ENCODE measurements around the gene G6PC1.
"Not testable (repeated sequence)": the region's sequence is repeated elsewhere in the genome, so short reads cannot be mapped to it uniquely, and the experiment has no call there.

Gene G6PC1

DNA sequence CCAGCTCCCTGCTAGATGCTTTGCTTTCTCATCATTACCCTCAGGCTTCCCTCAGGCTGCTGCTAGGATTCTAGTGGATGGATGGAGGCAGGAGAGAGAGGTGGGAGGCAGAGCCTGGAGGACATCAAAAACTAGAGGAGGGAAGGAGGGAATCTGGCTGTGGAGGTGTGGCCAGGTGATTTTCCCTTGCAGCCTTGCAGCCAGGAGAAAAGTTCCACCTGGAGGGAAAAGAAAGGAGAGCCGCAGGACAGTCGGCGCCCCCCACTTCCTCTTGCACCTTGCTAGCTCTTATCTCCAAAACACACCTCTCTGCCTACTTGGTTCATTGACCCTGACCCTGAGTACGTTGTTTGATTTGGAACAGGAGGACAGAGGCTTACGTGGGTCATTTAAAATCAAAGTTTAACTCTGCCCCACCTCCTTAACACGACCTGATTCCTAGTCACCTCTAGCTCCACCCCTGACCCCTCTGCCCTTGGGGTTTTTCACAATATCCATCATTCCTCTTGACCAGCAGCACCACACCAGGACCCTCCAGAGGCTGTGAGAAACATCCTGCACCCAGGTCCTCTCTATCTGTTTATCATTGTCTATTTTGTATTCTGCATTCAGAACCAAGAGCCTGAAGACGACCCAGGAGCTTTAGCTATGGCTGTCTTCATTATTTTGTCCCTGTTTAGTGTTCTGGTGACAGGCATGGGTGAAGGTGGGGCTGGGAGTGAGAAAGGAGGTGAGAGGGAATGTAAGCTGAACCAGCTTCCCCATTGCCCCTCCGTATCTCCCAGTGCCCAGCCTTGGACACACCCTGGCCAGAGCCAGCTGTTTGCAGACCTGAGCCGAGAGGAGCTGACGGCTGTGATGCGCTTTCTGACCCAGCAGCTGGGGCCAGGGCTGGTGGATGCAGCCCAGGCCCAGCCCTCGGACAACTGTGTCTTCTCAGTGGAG lies 33.7 kb upstream of the G6PC1 start:
- Histone ChIP-seq H3K36me3 (no peaks in the 10 kb centered on the region), H3K27me3 (peaks cover 47% of the 10 kb centered on the region), H3K9me3 (no peaks in the 10 kb centered on the region; the same call in 1 of the 2 replicates), H3K4me1 (no peaks in the 10 kb centered on the region), H3K4me3 (ENCODE audit: low read depth, low read length) (no peak overlapping the region)
- no peak for DNase-seq
- TF ChIP-seq, protein P1, sequence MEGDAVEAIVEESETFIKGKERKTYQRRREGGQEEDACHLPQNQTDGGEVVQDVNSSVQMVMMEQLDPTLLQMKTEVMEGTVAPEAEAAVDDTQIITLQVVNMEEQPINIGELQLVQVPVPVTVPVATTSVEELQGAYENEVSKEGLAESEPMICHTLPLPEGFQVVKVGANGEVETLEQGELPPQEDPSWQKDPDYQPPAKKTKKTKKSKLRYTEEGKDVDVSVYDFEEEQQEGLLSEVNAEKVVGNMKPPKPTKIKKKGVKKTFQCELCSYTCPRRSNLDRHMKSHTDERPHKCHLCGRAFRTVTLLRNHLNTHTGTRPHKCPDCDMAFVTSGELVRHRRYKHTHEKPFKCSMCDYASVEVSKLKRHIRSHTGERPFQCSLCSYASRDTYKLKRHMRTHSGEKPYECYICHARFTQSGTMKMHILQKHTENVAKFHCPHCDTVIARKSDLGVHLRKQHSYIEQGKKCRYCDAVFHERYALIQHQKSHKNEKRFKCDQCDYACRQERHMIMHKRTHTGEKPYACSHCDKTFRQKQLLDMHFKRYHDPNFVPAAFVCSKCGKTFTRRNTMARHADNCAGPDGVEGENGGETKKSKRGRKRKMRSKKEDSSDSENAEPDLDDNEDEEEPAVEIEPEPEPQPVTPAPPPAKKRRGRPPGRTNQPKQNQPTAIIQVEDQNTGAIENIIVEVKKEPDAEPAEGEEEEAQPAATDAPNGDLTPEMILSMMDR (IDR thresholded peaks at IDR 0.05; ENCODE audit: low read depth, low read length) = no peak

DNA sequence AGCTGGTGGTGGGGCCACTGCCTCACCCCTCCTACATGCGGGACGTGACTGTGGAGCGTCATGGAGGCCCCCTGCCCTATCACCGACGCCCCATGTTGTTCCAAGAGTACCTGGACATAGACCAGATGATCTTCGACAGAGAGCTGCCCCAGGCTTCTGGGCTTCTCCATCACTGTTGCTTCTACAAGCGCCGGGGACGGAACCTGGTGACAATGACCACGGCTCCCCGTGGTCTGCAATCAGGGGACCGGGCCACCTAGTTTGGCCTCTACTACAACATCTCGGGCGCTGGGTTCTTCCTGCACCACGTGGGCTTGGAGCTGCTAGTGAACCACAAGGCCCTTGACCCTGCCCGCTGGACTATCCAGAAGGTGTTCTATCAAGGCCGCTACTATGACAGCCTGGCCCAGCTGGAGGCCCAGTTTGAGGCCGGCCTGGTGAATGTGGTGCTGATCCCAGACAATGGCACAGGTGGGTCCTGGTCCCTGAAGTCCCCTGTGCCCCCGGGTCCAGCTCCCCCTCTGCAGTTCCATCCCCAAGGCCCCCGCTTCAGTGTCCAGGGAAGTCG lies 32.8 kb upstream of the G6PC1 start:
- not testable (repeated sequence) for H3K9me3 ChIP-seq; H3K36me3 ChIP-seq; H3K4me3 ChIP-seq (ENCODE audit: low read depth, low read length); H3K4me1 ChIP-seq; DNase-seq
- peaks cover 43% of the 10 kb centered on the region for H3K27me3 ChIP-seq

- Histone ChIP-seq H3K27me3 (peaks cover 46% of the 10 kb centered on the region), H3K4me3 (ENCODE audit: low read depth, low read length) (no peak overlapping the region), H3K9me3 (no peaks in the 10 kb centered on the region; the same call in 1 of the 2 replicates), H3K4me1 (no peaks in the 10 kb centered on the region), H3K36me3 (no peaks in the 10 kb centered on the region)
- TF ChIP-seq, protein P1 (IDR thresholded peaks at IDR 0.05; ENCODE audit: low read depth, low read length) = no peak
- no peak for DNase-seq
Observed at GRCh38 chr17:42868338-42868737, 32.3 kb upstream of the G6PC1 start.

DNA sequence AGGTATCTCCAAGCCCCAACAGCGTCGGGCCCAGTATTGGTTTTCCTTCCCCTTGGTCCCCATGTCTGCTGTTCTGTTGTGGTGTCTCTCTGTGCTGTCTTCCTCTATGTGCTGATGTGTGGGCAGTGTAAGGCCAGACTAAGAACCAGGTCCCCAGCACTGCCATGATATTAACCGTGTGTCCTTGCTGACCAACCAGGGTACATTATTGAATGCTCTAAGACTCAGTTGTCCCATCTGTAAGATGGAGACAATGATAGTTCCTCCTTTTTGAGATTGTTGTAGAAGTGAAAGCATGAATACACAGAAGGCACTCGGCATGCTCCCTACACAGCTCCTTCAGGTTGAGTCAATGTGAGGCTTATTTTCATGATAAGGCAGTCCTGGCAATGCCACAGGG lies 29.0 kb upstream of the G6PC1 start:
- Histone ChIP-seq H3K27me3 (peaks cover 40% of the 10 kb centered on the region), H3K4me3 (ENCODE audit: low read depth, low read length) (no peak overlapping the region), H3K4me1 (no peaks in the 10 kb centered on the region), H3K36me3 (no peaks in the 10 kb centered on the region), H3K9me3 (no peaks in the 10 kb centered on the region; the same call in 1 of the 2 replicates)
- DNase-seq = no peak
- TF ChIP-seq, protein P1 (IDR thresholded peaks at IDR 0.05; ENCODE audit: low read depth, low read length) = no peak

GRCh38 chr17:42872251-42872965 lies 28.2 kb upstream of the G6PC1 start:
- Histone ChIP-seq H3K9me3 (no peaks in the 10 kb centered on the region; the same call in 1 of the 2 replicates), H3K4me3 (ENCODE audit: low read depth, low read length) (no peak overlapping the region), H3K27me3 (peaks cover 42% of the 10 kb centered on the region), H3K4me1 (no peaks in the 10 kb centered on the region), H3K36me3 (no peaks in the 10 kb centered on the region)
- TF ChIP-seq, protein P1 (IDR thresholded peaks at IDR 0.05; ENCODE audit: low read depth, low read length) = no peak
- no peak for DNase-seq

DNA sequence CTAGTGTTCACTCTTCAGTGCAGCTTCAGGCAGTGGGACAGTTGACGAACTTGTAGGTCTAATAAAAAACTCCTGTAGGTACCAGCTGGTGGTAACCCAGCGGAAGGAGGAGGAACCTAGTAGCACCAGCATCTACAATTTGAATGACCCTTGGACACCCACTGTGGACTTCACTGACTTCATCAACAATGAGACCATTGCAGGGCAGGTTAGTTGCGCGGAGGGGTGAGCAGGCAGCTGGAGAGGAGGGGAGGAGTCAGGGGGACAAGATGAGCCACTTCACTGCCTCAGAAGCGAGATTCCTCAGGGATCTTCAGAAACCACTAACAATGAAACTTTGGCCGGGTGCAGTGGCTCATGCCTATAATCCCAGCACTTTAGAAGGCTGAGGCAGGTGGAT lies 27.3 kb upstream of the G6PC1 start:
- TF ChIP-seq, protein P1 (IDR thresholded peaks at IDR 0.05; ENCODE audit: low read depth, low read length) = no peak
- Histone ChIP-seq H3K27me3 (peaks cover 51% of the 10 kb centered on the region), H3K4me3 (ENCODE audit: low read depth, low read length) (no peak overlapping the region), H3K4me1 (no peaks in the 10 kb centered on the region), H3K36me3 (no peaks in the 10 kb centered on the region), H3K9me3 (no peaks in the 10 kb centered on the region; the same call in 1 of the 2 replicates)
- DNase-seq = no peak

DNA sequence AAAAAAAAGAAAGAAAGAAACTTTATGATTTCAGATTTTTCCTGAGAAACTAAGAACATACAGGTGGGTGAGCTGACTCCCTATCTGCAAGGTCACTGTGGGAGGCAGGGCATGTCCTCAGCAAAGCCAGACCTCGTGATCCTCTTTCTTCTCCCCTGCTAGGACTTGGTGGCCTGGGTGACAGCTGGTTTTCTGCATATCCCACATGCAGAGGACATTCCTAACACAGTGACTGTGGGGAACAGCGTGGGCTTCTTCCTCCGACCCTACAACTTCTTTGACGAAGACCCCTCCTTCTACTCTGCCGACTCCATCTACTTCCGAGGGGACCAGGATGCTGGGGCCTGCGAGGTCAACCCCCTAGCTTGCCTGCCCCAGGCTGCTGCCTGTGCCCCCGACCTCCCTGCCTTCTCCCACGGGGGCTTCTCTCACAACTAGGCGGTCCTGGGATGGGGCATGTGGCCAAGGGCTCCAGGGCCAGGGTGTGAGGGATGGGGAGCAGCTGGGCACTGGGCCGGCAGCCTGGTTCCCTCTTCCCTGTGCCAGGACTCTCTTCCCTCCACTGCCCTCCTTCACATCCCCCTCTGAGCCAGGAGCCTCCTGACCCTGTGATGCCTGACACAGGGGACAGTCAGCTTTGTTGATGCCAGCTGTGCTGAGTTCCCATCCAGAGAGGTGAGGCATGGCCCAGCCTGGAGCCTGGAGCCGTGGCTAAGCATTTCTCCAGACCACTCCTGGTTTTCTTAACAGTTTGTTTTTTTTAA lies 26.5 kb upstream of the G6PC1 start:
- H3K9me3 ChIP-seq; DNase-seq; H3K36me3 ChIP-seq; H3K4me3 ChIP-seq (ENCODE audit: low read depth, low read length); H3K4me1 ChIP-seq: not testable (repeated sequence)
- peaks cover 57% of the 10 kb centered on the region for H3K27me3 ChIP-seq
